Immature natural killer cell (primary cell): ENCODE results near the gene R3HDM2. TPM values are rescaled to one million over a fixed set of nuclear protein-coding genes. Genes with fewer than 3 reads are reported as not detected.
"Not testable (repeated sequence)": the region's sequence is repeated elsewhere in the genome, so short reads cannot be mapped to it uniquely, and the experiment has no call there.

ENCODE experiments used
- DNase-seq, 3 donors: peaks; one replicate each; pipeline ENCODE4 v3.0.0; 2022; ENCODE audit warnings: mixed read lengths in 1 of 3
- H3K27ac Mint-ChIP-seq, 6 donors: one replicate each; pipeline ENCODE4 v1.8.0; 2020; ENCODE audit warnings: mixed read lengths in 6 of 6, mild to moderate bottlenecking in 5 of 6, inconsistent platforms in 4 of 6, moderate library complexity in 3 of 6
- H3K27me3 Mint-ChIP-seq, 3 donors: one replicate each; pipeline ENCODE4 v1.8.0; 2020 to 2021; ENCODE audit warnings: low read depth in 3 of 3, mild to moderate bottlenecking in 3 of 3, mixed read lengths in 3 of 3, moderate library complexity in 3 of 3, inconsistent platforms in 1 of 3
- H3K36me3 Mint-ChIP-seq, 3 donors: one replicate each; pipeline ENCODE4 v1.8.0; 2020; ENCODE audit warnings: mixed read lengths in 3 of 3, inconsistent platforms in 2 of 3, mild to moderate bottlenecking in 2 of 3
- H3K4me1 Mint-ChIP-seq, 2 donors: one replicate each; pipeline ENCODE4 v1.8.0; 2020; ENCODE audit warnings: inconsistent platforms in 2 of 2, mild to moderate bottlenecking in 2 of 2, mixed read lengths in 2 of 2, moderate library complexity in 1 of 2
- H3K4me3 Mint-ChIP-seq, 5 donors: one replicate each; pipeline ENCODE4 v1.8.0; 2020; ENCODE audit warnings: mild to moderate bottlenecking in 5 of 5, mixed read lengths in 5 of 5, inconsistent platforms in 3 of 5, moderate library complexity in 3 of 5
- H3K9me3 Mint-ChIP-seq, 6 donors: one replicate each; pipeline ENCODE4 v1.8.0; 2020; ENCODE audit warnings: mild to moderate bottlenecking in 6 of 6, mixed read lengths in 6 of 6, inconsistent platforms in 4 of 6, moderate library complexity in 3 of 6
- polyA plus RNA-seq, 3 donors: library from polyadenylated mRNA; unstranded; fragments of 300-500 nt; fragmentation: Illumina TruSeq; gene quantifications; one replicate each; pipeline ENCODE4 v1.2.3, GENCODE V29; 2021

The R3HDM2 gene
- polyA plus RNA-seq, 3 donors from 2014 or later = 0.12 to 19.0 (median 3.3) TPM

- Mint-ChIP-seq H3K36me3 (no peaks in the 10 kb centered on the region), H3K27me3 (peaks cover 4 to 10% (median 5%) of the 10 kb centered on the region in 3 donors), H3K4me3 (peak within 1 kb of the TSS in 2 of 5 donors; percentile 38 to 65), H3K4me1 (peaks cover 13 to 19% of the 10 kb centered on the region in 2 donors), H3K27ac (no peak within 1 kb of the TSS), H3K9me3 (no peaks in the 10 kb centered on the region)
- no peak for DNase-seq
Observed at GRCh38 chr12:57454566-57455373, 23.9 kb upstream of the R3HDM2 start, which contains the start of gene INHBE. INHBE (plus strand) TSS chr12:57455307; CDS start chr12:57455537, 230 bp downstream.

GRCh38 chr12:57454213-57454565 lies 23.3 kb upstream of the R3HDM2 start:
- H3K27me3 Mint-ChIP-seq = peaks cover 3 to 4% (median 4%) of the 10 kb centered on the region in 3 donors
- H3K27ac Mint-ChIP-seq = no peak overlapping the region
- H3K4me1 Mint-ChIP-seq = peaks cover 9 to 13% of the 10 kb centered on the region in 2 donors
- no peaks in the 10 kb centered on the region for H3K9me3 Mint-ChIP-seq
- no peak for DNase-seq
- no peaks in the 10 kb centered on the region for H3K36me3 Mint-ChIP-seq
- no peak overlapping the region for H3K4me3 Mint-ChIP-seq

GRCh38 chr12:57452937-57453509 lies 22.2 kb upstream of the R3HDM2 start:
- no peak overlapping the region for H3K27ac Mint-ChIP-seq
- H3K4me1 Mint-ChIP-seq = peaks cover 3 to 6% of the 10 kb centered on the region in 2 donors

GRCh38 chr12:57452181-57452936 lies 21.5 kb upstream of the R3HDM2 start:
- Mint-ChIP-seq H3K4me1 (peaks cover 3 to 6% of the 10 kb centered on the region in 2 donors), H3K4me3 (no peak overlapping the region), H3K36me3 (no peaks in the 10 kb centered on the region), H3K9me3 (no peaks in the 10 kb centered on the region), H3K27ac (no peak overlapping the region), H3K27me3 (peaks cover 0 to 4% (median 4%) of the 10 kb centered on the region in 3 donors)
- DNase-seq = no peak

More at GRCh38 chr12:57452937-57453509, 22.2 kb upstream of the R3HDM2 start:
- no peak overlapping the region for H3K4me3 Mint-ChIP-seq
- H3K9me3 Mint-ChIP-seq = no peaks in the 10 kb centered on the region
- peak; percentile 40 to 47 (median 40) for DNase-seq
- H3K27me3 Mint-ChIP-seq = peaks cover 0 to 4% (median 4%) of the 10 kb centered on the region in 3 donors
- no peaks in the 10 kb centered on the region for H3K36me3 Mint-ChIP-seq

- no peaks in the 10 kb centered on the region for H3K9me3 Mint-ChIP-seq
- no peak overlapping the region for H3K27ac Mint-ChIP-seq
- peaks cover 0 to 4% (median 0%) of the 10 kb centered on the region in 3 donors for H3K36me3 Mint-ChIP-seq
- no peak overlapping the region for H3K4me3 Mint-ChIP-seq
- H3K4me1 Mint-ChIP-seq = peaks cover 3 to 5% of the 10 kb centered on the region in 2 donors
- peaks cover 0 to 4% (median 2%) of the 10 kb centered on the region in 3 donors for H3K27me3 Mint-ChIP-seq
- no peak for DNase-seq
Observed at GRCh38 chr12:57451233-57451778, 20.5 kb upstream of the R3HDM2 start.

GRCh38 chr12:57450057-57450456 lies 19.2 kb upstream of the R3HDM2 start:
- H3K4me1 Mint-ChIP-seq = no peaks in the 10 kb centered on the region
- H3K27me3 Mint-ChIP-seq = peaks cover 0 to 2% (median 2%) of the 10 kb centered on the region in 3 donors
- H3K27ac Mint-ChIP-seq = no peak overlapping the region
- H3K9me3 Mint-ChIP-seq = no peaks in the 10 kb centered on the region
- no peak overlapping the region for H3K4me3 Mint-ChIP-seq
- peaks cover 0 to 4% (median 0%) of the 10 kb centered on the region in 3 donors for H3K36me3 Mint-ChIP-seq
- DNase-seq = no peak

- H3K4me1 Mint-ChIP-seq = no peaks in the 10 kb centered on the region
- DNase-seq = no peak
- no peaks in the 10 kb centered on the region for H3K9me3 Mint-ChIP-seq
- peaks cover 0 to 2% (median under 1%) of the 10 kb centered on the region in 3 donors for H3K27me3 Mint-ChIP-seq
- peaks cover 0 to 4% (median 0%) of the 10 kb centered on the region in 3 donors for H3K36me3 Mint-ChIP-seq
- H3K27ac Mint-ChIP-seq = no peak overlapping the region
- H3K4me3 Mint-ChIP-seq = no peak overlapping the region
Observed at GRCh38 chr12:57449375-57449774, 18.5 kb upstream of the R3HDM2 start.

- Mint-ChIP-seq H3K9me3 (no peaks in the 10 kb centered on the region), H3K4me1 (no peaks in the 10 kb centered on the region), H3K36me3 (peaks cover 0 to 4% (median 0%) of the 10 kb centered on the region in 3 donors), H3K27ac (no peak overlapping the region), H3K4me3 (no peak overlapping the region), H3K27me3 (peaks cover 0 to 2% (median 0%) of the 10 kb centered on the region in 3 donors)
- DNase-seq = no peak
Observed at GRCh38 chr12:57448669-57449068, 17.8 kb upstream of the R3HDM2 start.

- no peaks in the 10 kb centered on the region for H3K4me1 Mint-ChIP-seq
- peaks cover 0 to 6% (median 4%) of the 10 kb centered on the region in 6 donors for H3K9me3 Mint-ChIP-seq
- peaks cover 0 to 4% (median 0%) of the 10 kb centered on the region in 3 donors for H3K36me3 Mint-ChIP-seq
- DNase-seq = no peak
- H3K4me3 Mint-ChIP-seq = no peak overlapping the region
- H3K27ac Mint-ChIP-seq = no peak overlapping the region
- peaks cover 2 to 5% (median 2%) of the 10 kb centered on the region in 3 donors for H3K27me3 Mint-ChIP-seq
Observed at GRCh38 chr12:57446292-57446960, 15.6 kb upstream of the R3HDM2 start.

- no peak for DNase-seq
- Mint-ChIP-seq H3K4me1 (no peaks in the 10 kb centered on the region), H3K36me3 (peaks cover 0 to 7% (median 5%) of the 10 kb centered on the region in 3 donors), H3K4me3 (no peak overlapping the region), H3K27me3 (peaks cover 2 to 5% (median 4%) of the 10 kb centered on the region in 3 donors), H3K9me3 (peaks cover 0 to 6% (median 4%) of the 10 kb centered on the region in 6 donors), H3K27ac (no peak overlapping the region)
Observed at GRCh38 chr12:57444744-57445143, 13.9 kb upstream of the R3HDM2 start.

- H3K4me3 Mint-ChIP-seq, H3K27ac Mint-ChIP-seq, H3K4me1 Mint-ChIP-seq, DNase-seq, H3K36me3 Mint-ChIP-seq, H3K27me3 Mint-ChIP-seq, H3K9me3 Mint-ChIP-seq: not testable (repeated sequence)
Observed at GRCh38 chr12:57444337-57444736, 13.5 kb upstream of the R3HDM2 start.

- peaks cover 2 to 5% (median 4%) of the 10 kb centered on the region in 3 donors for H3K27me3 Mint-ChIP-seq
- DNase-seq = no peak
- H3K4me1 Mint-ChIP-seq = no peaks in the 10 kb centered on the region
- peaks cover 0 to 6% (median 4%) of the 10 kb centered on the region in 6 donors for H3K9me3 Mint-ChIP-seq
- no peak overlapping the region for H3K27ac Mint-ChIP-seq
- no peak overlapping the region for H3K4me3 Mint-ChIP-seq
- peaks cover 0 to 7% (median 5%) of the 10 kb centered on the region in 3 donors for H3K36me3 Mint-ChIP-seq
Observed at GRCh38 chr12:57441846-57442427, 11.1 kb upstream of the R3HDM2 start.

GRCh38 chr12:57441393-57441792 lies 10.6 kb upstream of the R3HDM2 start:
- not testable (repeated sequence) for H3K27ac Mint-ChIP-seq, H3K36me3 Mint-ChIP-seq, DNase-seq, H3K27me3 Mint-ChIP-seq, H3K4me3 Mint-ChIP-seq, H3K4me1 Mint-ChIP-seq, H3K9me3 Mint-ChIP-seq
